KMS-11 (cell line): Measurements from ENCODE around the gene KCNS1.
"Not testable (repeated sequence)": the region's sequence is repeated elsewhere in the genome, so short reads cannot be mapped to it uniquely, and the experiment has no call there.

ENCODE experiments used
- H2AFZ ChIP-seq: fragments of 200-600 bp; sonication (generic); 2 replicates; pipeline ENCODE4 v1.6.1; 2016; ENCODE audit warnings: antibody characterized with exemption, mixed run types, low read depth
- H3K27ac ChIP-seq: fragments of 200-600 bp; sonication (generic); 2 replicates; pipeline ENCODE4 v1.6.1; 2016; ENCODE audit warnings: mild to moderate bottlenecking, mixed run types
- H3K27me3 ChIP-seq: fragments of 200-600 bp; sonication (generic); 2 replicates; pipeline ENCODE4 v1.6.1; 2017; ENCODE audit warnings: mild to moderate bottlenecking, low read depth, mixed run types, moderate library complexity; ENCODE audit not compliant: insufficient read depth
- H3K36me3 ChIP-seq: fragments of 200-600 bp; sonication (generic); 2 replicates; pipeline ENCODE4 v1.6.1; 2017; ENCODE audit warnings: mild to moderate bottlenecking, mixed run types; ENCODE audit not compliant: insufficient read depth
- H3K4me1 ChIP-seq: fragments of 200-600 bp; sonication (generic); 2 replicates; pipeline ENCODE4 v1.6.1; 2016; ENCODE audit warnings: mild to moderate bottlenecking, low read depth, mixed run types; ENCODE audit not compliant: poor library complexity, severe bottlenecking
- H3K4me2 ChIP-seq: fragments of 200-600 bp; sonication (generic); 2 replicates; pipeline ENCODE4 v1.7.0; 2016; ENCODE audit warnings: mild to moderate bottlenecking, mixed run types
- H3K4me3 ChIP-seq: fragments of 200-600 bp; sonication (generic); IDR thresholded peaks from 2 replicates; pipeline ENCODE4 v1.6.1; 2017; ENCODE audit warnings: low read depth, low read length, mixed read lengths; ENCODE audit not compliant: insufficient read depth
- H3K79me2 ChIP-seq: fragments of 200-600 bp; sonication (generic); 2 replicates; pipeline ENCODE4 v1.6.1; 2016; ENCODE audit warnings: low read depth, mixed run types; ENCODE audit not compliant: insufficient read depth
- H3K9ac ChIP-seq: fragments of 200-600 bp; sonication (generic); 2 replicates; pipeline ENCODE4 v1.6.1; 2016; ENCODE audit warnings: mild to moderate bottlenecking, mixed run types
- H4K20me1 ChIP-seq: fragments of 200-600 bp; sonication (generic); 2 replicates; pipeline ENCODE4 v1.6.1; 2016; ENCODE audit warnings: mild to moderate bottlenecking, mixed run types; ENCODE audit not compliant: insufficient read depth
- TF ChIP-seq, protein P1 (sequence below): fragments of 200-600 bp; sonication (generic); conservative IDR thresholded peaks from 2 replicates; pipeline ENCODE4 v1.6.1; 2017; ENCODE audit warnings: low read depth, mild to moderate bottlenecking, antibody characterized with exemption, low read length, moderate library complexity, mixed read lengths

KCNS1 gene, protein sequence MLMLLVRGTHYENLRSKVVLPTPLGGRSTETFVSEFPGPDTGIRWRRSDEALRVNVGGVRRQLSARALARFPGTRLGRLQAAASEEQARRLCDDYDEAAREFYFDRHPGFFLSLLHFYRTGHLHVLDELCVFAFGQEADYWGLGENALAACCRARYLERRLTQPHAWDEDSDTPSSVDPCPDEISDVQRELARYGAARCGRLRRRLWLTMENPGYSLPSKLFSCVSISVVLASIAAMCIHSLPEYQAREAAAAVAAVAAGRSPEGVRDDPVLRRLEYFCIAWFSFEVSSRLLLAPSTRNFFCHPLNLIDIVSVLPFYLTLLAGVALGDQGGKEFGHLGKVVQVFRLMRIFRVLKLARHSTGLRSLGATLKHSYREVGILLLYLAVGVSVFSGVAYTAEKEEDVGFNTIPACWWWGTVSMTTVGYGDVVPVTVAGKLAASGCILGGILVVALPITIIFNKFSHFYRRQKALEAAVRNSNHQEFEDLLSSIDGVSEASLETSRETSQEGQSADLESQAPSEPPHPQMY

DNA sequence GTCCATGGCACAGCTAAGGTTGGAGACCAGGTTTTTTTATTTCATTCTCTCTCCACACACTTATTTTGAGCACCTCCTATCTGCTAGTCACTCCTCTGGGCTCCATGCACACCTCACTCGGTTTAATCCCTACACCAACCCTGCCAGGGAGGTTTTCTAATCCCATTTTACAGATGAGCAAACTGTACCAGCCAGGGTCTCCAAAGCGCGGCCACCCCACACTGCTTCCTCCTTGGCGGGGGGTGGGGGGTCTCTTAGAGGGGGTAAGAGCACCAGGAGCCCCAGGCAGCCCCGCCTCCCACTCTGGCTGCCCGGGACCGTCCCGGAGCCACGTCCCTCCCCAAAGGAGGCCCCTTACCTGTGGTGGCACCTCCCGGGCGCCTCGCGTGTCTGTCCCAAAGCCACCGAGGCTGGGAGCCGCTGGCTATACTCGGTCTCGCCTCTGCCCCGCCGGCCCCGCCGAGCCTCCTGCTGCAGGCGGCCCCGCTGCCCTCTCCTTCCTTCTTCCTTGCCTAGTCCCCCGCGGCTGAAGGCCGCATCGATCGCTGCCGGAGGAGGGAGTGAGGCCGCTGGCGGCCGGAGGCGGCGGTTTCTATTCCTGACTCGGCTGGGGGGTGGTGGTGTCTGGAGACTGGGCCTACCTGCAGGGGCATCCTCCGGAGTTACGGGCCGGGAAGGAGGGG lies at the start of gene KCNS1:
Gene KCNS1, minus strand, starts transcription at position 565 of the 683 bp plus-strand sequence. CDS start 1,891 bp downstream, outside the sequence.
- Histone ChIP-seq H3K79me2 (no peaks in the 10 kb centered on the region), H4K20me1 (no peaks in the 10 kb centered on the region), H3K4me3 (no peak within 1 kb of the TSS), H3K4me1 (peaks cover 3% of the 10 kb centered on the region), H3K27me3 (no peaks in the 10 kb centered on the region), H2AFZ (no peak within 1 kb of the TSS), H3K9ac (no peak within 1 kb of the TSS), H3K36me3 (no peaks in the 10 kb centered on the region), H3K4me2 (no peak within 1 kb of the TSS; the same call in 1 of the 2 replicates), H3K27ac (no peak within 1 kb of the TSS)
- TF ChIP-seq, protein P1, sequence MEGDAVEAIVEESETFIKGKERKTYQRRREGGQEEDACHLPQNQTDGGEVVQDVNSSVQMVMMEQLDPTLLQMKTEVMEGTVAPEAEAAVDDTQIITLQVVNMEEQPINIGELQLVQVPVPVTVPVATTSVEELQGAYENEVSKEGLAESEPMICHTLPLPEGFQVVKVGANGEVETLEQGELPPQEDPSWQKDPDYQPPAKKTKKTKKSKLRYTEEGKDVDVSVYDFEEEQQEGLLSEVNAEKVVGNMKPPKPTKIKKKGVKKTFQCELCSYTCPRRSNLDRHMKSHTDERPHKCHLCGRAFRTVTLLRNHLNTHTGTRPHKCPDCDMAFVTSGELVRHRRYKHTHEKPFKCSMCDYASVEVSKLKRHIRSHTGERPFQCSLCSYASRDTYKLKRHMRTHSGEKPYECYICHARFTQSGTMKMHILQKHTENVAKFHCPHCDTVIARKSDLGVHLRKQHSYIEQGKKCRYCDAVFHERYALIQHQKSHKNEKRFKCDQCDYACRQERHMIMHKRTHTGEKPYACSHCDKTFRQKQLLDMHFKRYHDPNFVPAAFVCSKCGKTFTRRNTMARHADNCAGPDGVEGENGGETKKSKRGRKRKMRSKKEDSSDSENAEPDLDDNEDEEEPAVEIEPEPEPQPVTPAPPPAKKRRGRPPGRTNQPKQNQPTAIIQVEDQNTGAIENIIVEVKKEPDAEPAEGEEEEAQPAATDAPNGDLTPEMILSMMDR, result no peak

DNA sequence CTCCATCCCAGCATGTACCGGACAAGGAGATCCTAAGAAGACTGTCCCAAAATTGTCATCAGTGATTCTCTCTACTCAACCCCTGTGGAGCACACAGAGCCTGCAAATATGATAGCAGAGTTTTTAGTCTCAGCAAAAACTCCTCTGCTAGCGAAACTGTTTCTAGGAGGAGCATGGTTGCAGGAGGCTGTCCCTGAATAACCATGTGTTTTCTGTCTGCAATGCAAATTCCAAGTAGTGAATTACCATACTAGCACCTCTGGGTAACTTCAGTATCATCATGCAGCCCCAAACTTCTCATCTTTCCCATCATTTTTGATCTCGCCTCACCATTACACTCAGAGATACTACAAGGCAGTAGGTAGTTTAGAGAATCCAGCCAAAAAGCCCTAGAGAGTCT lies 48.1 kb upstream of the KCNS1 start:
- Histone ChIP-seq H3K27ac (no peak overlapping the region), H3K4me3 (no peak overlapping the region), H3K27me3 (no peaks in the 10 kb centered on the region), H2AFZ (no peak overlapping the region), H3K4me2 (no peak overlapping the region), H3K36me3 (no peaks in the 10 kb centered on the region), H3K79me2 (no peaks in the 10 kb centered on the region), H4K20me1 (no peaks in the 10 kb centered on the region), H3K4me1 (no peaks in the 10 kb centered on the region), H3K9ac (no peak overlapping the region)
- TF ChIP-seq, protein P1, result no peak

DNA sequence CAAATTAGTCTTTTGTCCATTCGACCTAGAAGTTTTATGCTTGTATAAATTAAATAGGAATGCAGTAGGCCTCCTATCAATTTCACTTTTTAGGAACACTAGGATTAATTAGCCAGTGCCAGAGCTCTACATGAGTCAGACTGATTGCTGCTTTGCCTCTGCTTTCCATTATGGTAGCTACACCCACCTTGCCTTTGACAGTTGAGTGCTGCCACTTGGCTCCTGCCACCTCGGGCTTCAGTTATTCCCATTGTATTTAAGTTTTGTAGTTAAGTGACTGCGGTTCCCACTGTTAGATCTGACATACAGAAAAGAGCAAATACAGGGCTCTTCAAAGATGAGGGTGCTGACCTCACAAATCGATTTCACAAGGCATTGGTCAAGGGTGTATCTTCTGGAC lies 39.9 kb upstream of the KCNS1 start:
- TF ChIP-seq, protein P1, result no peak
- Histone ChIP-seq H3K9ac (no peak overlapping the region), H3K27ac (no peak overlapping the region), H3K4me1 (peaks cover 4% of the 10 kb centered on the region), H3K36me3 (no peaks in the 10 kb centered on the region), H3K4me3 (no peak overlapping the region), H2AFZ (no peak overlapping the region), H3K4me2 (no peak overlapping the region), H3K79me2 (no peaks in the 10 kb centered on the region), H4K20me1 (no peaks in the 10 kb centered on the region), H3K27me3 (no peaks in the 10 kb centered on the region)

DNA sequence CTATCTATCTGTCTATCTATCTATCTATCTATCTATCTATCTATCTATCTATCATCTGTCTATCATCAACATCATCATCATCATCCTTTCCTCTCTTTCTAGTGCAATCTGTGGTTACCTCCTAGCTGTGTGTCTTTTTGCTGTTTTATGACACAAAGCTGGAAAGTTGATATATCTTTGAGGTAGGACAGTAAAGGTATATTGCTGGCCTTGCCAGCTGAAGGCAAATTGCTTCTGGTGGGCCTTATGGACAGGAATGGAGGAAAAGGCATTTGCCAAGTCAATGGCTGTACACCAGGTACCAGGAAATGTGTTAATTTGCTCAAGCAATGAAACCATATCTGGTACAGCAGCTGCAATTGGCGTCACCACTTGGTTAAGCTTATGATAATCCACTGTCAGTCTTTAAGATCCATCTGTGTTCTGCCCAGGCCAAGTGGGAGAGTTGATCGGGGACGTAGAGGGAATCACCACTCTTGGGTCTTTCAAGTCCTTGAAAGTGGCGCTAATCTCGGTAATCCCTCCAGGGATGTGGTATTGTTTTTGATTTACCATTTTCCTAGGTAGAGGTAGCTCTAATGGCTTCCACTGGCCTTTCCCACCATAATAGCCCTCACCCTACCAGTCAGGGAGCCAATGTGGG lies 38.9 kb upstream of the KCNS1 start:
- not testable (repeated sequence) for H2AFZ ChIP-seq, H3K4me3 ChIP-seq, H3K36me3 ChIP-seq, H3K9ac ChIP-seq, H4K20me1 ChIP-seq, H3K27ac ChIP-seq, H3K79me2 ChIP-seq, H3K27me3 ChIP-seq, H3K4me1 ChIP-seq, H3K4me2 ChIP-seq
